Measurements from ENCODE around the gene NARS2.

DNA sequence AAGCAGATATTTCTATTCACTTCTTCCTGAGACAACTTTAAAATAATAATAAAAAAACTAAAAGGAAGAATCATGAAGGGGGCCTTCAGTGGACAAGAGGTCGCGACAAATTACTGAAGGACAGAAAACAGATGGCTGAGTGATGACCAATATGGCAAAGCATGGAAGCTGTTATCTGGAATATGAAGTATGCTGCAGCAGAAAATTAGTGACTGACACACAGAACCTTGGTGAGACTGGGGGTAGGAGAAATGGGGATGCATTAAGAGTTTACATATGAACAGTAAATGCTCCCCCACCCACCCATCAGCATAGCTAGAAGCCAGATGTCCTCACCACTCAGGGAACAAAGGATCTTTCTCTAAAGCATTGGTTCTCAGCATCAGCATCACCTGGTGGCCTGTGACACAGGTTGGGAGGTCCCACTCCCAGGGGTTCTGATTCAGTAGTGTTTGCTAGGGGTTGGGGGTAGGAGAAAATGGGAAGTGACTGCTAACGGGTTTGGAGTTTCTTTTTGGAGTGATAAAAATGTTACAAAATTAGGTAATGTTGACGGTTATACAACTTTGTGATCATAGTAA lies 59.7 kb downstream of the NARS2 start:
- no peak for TF ChIP-seq EZH2 (IDR thresholded peaks at IDR 0.05; ENCODE audit: low read length, missing control alignments)
- TF ChIP-seq, protein P1, sequence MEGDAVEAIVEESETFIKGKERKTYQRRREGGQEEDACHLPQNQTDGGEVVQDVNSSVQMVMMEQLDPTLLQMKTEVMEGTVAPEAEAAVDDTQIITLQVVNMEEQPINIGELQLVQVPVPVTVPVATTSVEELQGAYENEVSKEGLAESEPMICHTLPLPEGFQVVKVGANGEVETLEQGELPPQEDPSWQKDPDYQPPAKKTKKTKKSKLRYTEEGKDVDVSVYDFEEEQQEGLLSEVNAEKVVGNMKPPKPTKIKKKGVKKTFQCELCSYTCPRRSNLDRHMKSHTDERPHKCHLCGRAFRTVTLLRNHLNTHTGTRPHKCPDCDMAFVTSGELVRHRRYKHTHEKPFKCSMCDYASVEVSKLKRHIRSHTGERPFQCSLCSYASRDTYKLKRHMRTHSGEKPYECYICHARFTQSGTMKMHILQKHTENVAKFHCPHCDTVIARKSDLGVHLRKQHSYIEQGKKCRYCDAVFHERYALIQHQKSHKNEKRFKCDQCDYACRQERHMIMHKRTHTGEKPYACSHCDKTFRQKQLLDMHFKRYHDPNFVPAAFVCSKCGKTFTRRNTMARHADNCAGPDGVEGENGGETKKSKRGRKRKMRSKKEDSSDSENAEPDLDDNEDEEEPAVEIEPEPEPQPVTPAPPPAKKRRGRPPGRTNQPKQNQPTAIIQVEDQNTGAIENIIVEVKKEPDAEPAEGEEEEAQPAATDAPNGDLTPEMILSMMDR (conservative IDR thresholded peaks at IDR 0.05 in 1 of 2, IDR thresholded peaks at IDR 0.05 in 1 of 2; ENCODE audit: low read depth in 1 of 2, low read length in 2 of 2), result no peak

All from fibroblast of lung (primary cell).